Astrocyte (in vitro differentiated cells and primary cell): ENCODE measurements around the gene OR56A4. TPM values are rescaled to one million over a fixed set of nuclear protein-coding genes. Genes with fewer than 3 reads are reported as not detected.
"Not testable (repeated sequence)": the region's sequence is repeated elsewhere in the genome, so short reads cannot be mapped to it uniquely, and the experiment has no call there.

ENCODE experiments used
- DNase-seq: peaks from one replicate; pipeline ENCODE4 v3.0.0-alpha.2; 2010; ENCODE audit warnings: low read depth
- FAIRE-seq: peaks from 2 replicates; lab custom pipeline; 2011; peaks lifted over from hg19 to GRCh38; lab: Jason Lieb, UNC
- H2AFZ ChIP-seq: 2 replicates; pipeline ENCODE4 v1.6.0; 2012; ENCODE audit warnings: low read depth, low read length, inconsistent platforms
- H3K27ac ChIP-seq: 2 replicates; pipeline ENCODE4 v1.5.1; 2011; ENCODE audit warnings: low read depth, low read length, inconsistent platforms
- H3K27me3 ChIP-seq: 2 replicates; pipeline ENCODE4 v1.6.0; 2011; ENCODE audit warnings: low read length, inconsistent platforms; ENCODE audit not compliant: insufficient read depth
- H3K36me3 ChIP-seq: 2 replicates; pipeline ENCODE4 v1.5.1; 2011; ENCODE audit warnings: low read length, inconsistent platforms; ENCODE audit not compliant: insufficient read depth
- H3K4me1 ChIP-seq: 2 replicates; pipeline ENCODE4 v1.5.1; 2011; ENCODE audit warnings: low read length, inconsistent platforms; ENCODE audit not compliant: insufficient read depth
- H3K4me2 ChIP-seq: 2 replicates; pipeline ENCODE4 v1.6.0; 2012; ENCODE audit warnings: low read length, inconsistent platforms
- H3K4me3 ChIP-seq: 2 replicates; pipeline ENCODE4 v1.5.1; 2011; ENCODE audit warnings: low read depth, mild to moderate bottlenecking, low read length, inconsistent platforms; ENCODE audit not compliant: insufficient read depth
- H3K79me2 ChIP-seq: 2 replicates; pipeline ENCODE4 v1.6.0; 2012; ENCODE audit warnings: mild to moderate bottlenecking, low read length, inconsistent platforms; ENCODE audit not compliant: insufficient read depth
- H3K9ac ChIP-seq: 2 replicates; pipeline ENCODE4 v1.6.0; 2012; ENCODE audit warnings: mild to moderate bottlenecking, low read length, inconsistent platforms
- H3K9me3 ChIP-seq: 2 replicates; pipeline ENCODE4 v1.5.1; 2012; ENCODE audit warnings: low read depth, mild to moderate bottlenecking, low read length, inconsistent platforms; ENCODE audit not compliant: insufficient read depth
- H4K20me1 ChIP-seq: 2 replicates; pipeline ENCODE4 v1.6.0; 2012; ENCODE audit warnings: low read length, inconsistent platforms; ENCODE audit not compliant: insufficient read depth
- H3K27ac Mint-ChIP-seq: one replicate; pipeline ENCODE4 v1.8.0; 2021; ENCODE audit warnings: mild to moderate bottlenecking, mixed read lengths; ENCODE audit not compliant: unreplicated experiment
- H3K27me3 Mint-ChIP-seq: one replicate; pipeline ENCODE4 v1.8.0; 2021; ENCODE audit warnings: low read depth, mixed read lengths; ENCODE audit not compliant: unreplicated experiment
- H3K36me3 Mint-ChIP-seq: one replicate; pipeline ENCODE4 v1.8.0; 2021; ENCODE audit warnings: low read depth, mixed read lengths; ENCODE audit not compliant: unreplicated experiment
- H3K4me1 Mint-ChIP-seq: one replicate; pipeline ENCODE4 v1.8.0; 2021; ENCODE audit warnings: low read depth, mixed read lengths; ENCODE audit not compliant: unreplicated experiment
- H3K4me3 Mint-ChIP-seq: one replicate; pipeline ENCODE4 v1.8.0; 2021; ENCODE audit warnings: mild to moderate bottlenecking, moderate library complexity, mixed read lengths; ENCODE audit not compliant: unreplicated experiment
- H3K9me3 Mint-ChIP-seq: one replicate; pipeline ENCODE4 v1.8.0; 2021; ENCODE audit warnings: mild to moderate bottlenecking, mixed read lengths; ENCODE audit not compliant: unreplicated experiment
- EZH2 ChIP-seq: IDR thresholded peaks from 2 replicates; pipeline ENCODE4 v1.6.1; 2012; ENCODE audit warnings: mild to moderate bottlenecking, low read length, inconsistent platforms; ENCODE audit not compliant: insufficient read depth
- total RNA-seq: library from RNA; stranded (reverse); gene quantifications from 2 replicates; pipeline ENCODE4 v1.2.1, GENCODE V29; 2021
- TF ChIP-seq, protein P1 (sequence below): IDR thresholded peaks from 2 replicates; pipeline ENCODE4 v1.5.1; 2011; ENCODE audit warnings: low read depth, mild to moderate bottlenecking, inconsistent platforms, low read length, moderate library complexity; ENCODE audit not compliant: insufficient read depth

Gene OR56A4
- total RNA-seq, 1 donor from 2014 or later = not detected

DNA sequence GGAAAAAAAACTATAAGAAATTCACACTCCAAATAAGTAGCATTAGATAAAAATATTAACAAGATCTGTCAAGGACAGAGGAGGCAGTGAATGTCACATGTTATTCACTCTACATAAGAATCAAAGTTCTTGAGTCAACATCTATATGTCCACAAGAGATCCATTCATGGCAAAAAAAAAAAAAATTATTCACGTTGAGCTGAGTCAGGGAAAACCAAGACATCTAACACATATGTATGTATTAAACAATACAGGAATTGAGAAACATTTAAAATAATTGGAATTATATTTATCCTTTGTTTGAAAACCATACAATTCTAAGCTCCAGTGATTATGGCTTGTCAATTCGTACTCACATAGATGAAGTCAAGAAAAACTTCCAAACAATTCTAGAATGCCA is 39.8 kb downstream of the OR56A4 start:
- no peaks in the 10 kb centered on the region for H3K36me3 ChIP-seq
- FAIRE-seq = no peak
- H3K4me1 Mint-ChIP-seq = no peaks in the 10 kb centered on the region

GRCh38 chr11:5960704-5961320 is 45.9 kb downstream of the OR56A4 start:
- H4K20me1 ChIP-seq, H3K4me1 ChIP-seq, DNase-seq, H3K4me2 ChIP-seq, FAIRE-seq, H3K27ac ChIP-seq, H3K27ac Mint-ChIP-seq, H3K4me1 Mint-ChIP-seq, H2AFZ ChIP-seq, H3K9me3 ChIP-seq, H3K4me3 Mint-ChIP-seq, H3K36me3 Mint-ChIP-seq, H3K9ac ChIP-seq, H3K27me3 ChIP-seq, H3K36me3 ChIP-seq, H3K27me3 Mint-ChIP-seq, H3K4me3 ChIP-seq, H3K79me2 ChIP-seq: not testable (repeated sequence)
- peaks cover 14% of the 10 kb centered on the region for H3K9me3 Mint-ChIP-seq

More for the DNA sequence above, 39.8 kb downstream of the OR56A4 start:
- Histone ChIP-seq H3K9me3 (peaks cover 5% of the 10 kb centered on the region), H3K4me2 (no peak overlapping the region), H4K20me1 (no peaks in the 10 kb centered on the region), H3K79me2 (no peaks in the 10 kb centered on the region), H3K4me3 (no peak overlapping the region), H2AFZ (no peak overlapping the region), H3K27ac (no peak overlapping the region), H3K4me1 (no peaks in the 10 kb centered on the region), H3K9ac (no peak overlapping the region), H3K27me3 (no peaks in the 10 kb centered on the region)
- H3K27me3 Mint-ChIP-seq = peaks cover 3% of the 10 kb centered on the region
- H3K27ac Mint-ChIP-seq = no peak overlapping the region
- TF ChIP-seq, protein P1, sequence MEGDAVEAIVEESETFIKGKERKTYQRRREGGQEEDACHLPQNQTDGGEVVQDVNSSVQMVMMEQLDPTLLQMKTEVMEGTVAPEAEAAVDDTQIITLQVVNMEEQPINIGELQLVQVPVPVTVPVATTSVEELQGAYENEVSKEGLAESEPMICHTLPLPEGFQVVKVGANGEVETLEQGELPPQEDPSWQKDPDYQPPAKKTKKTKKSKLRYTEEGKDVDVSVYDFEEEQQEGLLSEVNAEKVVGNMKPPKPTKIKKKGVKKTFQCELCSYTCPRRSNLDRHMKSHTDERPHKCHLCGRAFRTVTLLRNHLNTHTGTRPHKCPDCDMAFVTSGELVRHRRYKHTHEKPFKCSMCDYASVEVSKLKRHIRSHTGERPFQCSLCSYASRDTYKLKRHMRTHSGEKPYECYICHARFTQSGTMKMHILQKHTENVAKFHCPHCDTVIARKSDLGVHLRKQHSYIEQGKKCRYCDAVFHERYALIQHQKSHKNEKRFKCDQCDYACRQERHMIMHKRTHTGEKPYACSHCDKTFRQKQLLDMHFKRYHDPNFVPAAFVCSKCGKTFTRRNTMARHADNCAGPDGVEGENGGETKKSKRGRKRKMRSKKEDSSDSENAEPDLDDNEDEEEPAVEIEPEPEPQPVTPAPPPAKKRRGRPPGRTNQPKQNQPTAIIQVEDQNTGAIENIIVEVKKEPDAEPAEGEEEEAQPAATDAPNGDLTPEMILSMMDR = no peak
- no peak for TF ChIP-seq EZH2
- no peak for DNase-seq
- H3K9me3 Mint-ChIP-seq = peaks cover 7% of the 10 kb centered on the region
- H3K36me3 Mint-ChIP-seq = no peaks in the 10 kb centered on the region
- H3K4me3 Mint-ChIP-seq = no peak overlapping the region

GRCh38 chr11:5955586-5955985 is 51.2 kb downstream of the OR56A4 start:
- Mint-ChIP-seq H3K4me3 (no peak overlapping the region), H3K4me1 (no peaks in the 10 kb centered on the region), H3K36me3 (no peaks in the 10 kb centered on the region), H3K27me3 (no peaks in the 10 kb centered on the region), H3K27ac (no peak overlapping the region), H3K9me3 (peaks cover 7% of the 10 kb centered on the region)
- H3K9ac ChIP-seq = no peak overlapping the region
- no peaks in the 10 kb centered on the region for H3K9me3 ChIP-seq
- TF ChIP-seq EZH2 = no peak
- TF ChIP-seq, protein P1 = no peak
- no peak overlapping the region for H2AFZ ChIP-seq
- no peaks in the 10 kb centered on the region for H4K20me1 ChIP-seq
- H3K36me3 ChIP-seq = no peaks in the 10 kb centered on the region
- no peaks in the 10 kb centered on the region for H3K4me1 ChIP-seq
- FAIRE-seq (no peak), DNase-seq (no peak)
- H3K4me3 ChIP-seq = no peak overlapping the region
- no peak overlapping the region for H3K27ac ChIP-seq
- H3K79me2 ChIP-seq = no peaks in the 10 kb centered on the region
- no peaks in the 10 kb centered on the region for H3K27me3 ChIP-seq
- no peak overlapping the region for H3K4me2 ChIP-seq

Other genes starting within 250 kb of the OR56A4 start
- not detected in 2 replicates for gene OR52N5, start 223.6 kb downstream of the OR56A4 start, total RNA-seq
- gene OR52N1, start 215.7 kb downstream of the OR56A4 start, total RNA-seq = not detected in 2 replicates
- gene OR52N2, start 198.0 kb downstream of the OR56A4 start, total RNA-seq = not detected in 2 replicates
- gene OR52E6, start 165.0 kb downstream of the OR56A4 start, total RNA-seq = not detected in 2 replicates
- not detected in 2 replicates for gene OR52E8, start 149.3 kb downstream of the OR56A4 start, total RNA-seq
- not detected in 2 replicates for gene OR52E4, start 126.3 kb downstream of the OR56A4 start, total RNA-seq
- gene OR52E5, start 113.7 kb downstream of the OR56A4 start, total RNA-seq = not detected in 2 replicates
- gene OR56A3, start 64.7 kb downstream of the OR56A4 start, total RNA-seq = not detected in 2 replicates
- not detected in 2 replicates for gene OR56A5, start 38.5 kb downstream of the OR56A4 start, total RNA-seq
- not detected in 2 replicates for gene OR52L1, start 20.0 kb downstream of the OR56A4 start, total RNA-seq
- not detected in 2 replicates for gene OR56A1, start 23.8 kb upstream of the OR56A4 start, total RNA-seq
- not detected in 2 replicates for gene OR56B4, start 100.7 kb upstream of the OR56A4 start, total RNA-seq
- gene OR52B2, start 163.4 kb upstream of the OR56A4 start, total RNA-seq = not detected in 2 replicates
- gene OR52W1, start 192.3 kb upstream of the OR56A4 start, total RNA-seq = not detected in 2 replicates
- gene C11orf42, start 198.6 kb upstream of the OR56A4 start, total RNA-seq = not detected in 2 replicates
- gene FHIP1B, start 227.7 kb upstream of the OR56A4 start, total RNA-seq = 18.2 and 19.6 TPM in 2 replicates
- 0.16 and 0.31 TPM in 2 replicates for gene CNGA4, start 232.1 kb upstream of the OR56A4 start, total RNA-seq